Measurements from ENCODE around the gene CAMK2B.

GRCh38 chr7:44210107-44210506 is 115.3 kb downstream of the CAMK2B start:
- no peak for TF ChIP-seq EZH2phosphoT487 (IDR thresholded peaks at IDR 0.05; ENCODE audit: low read length)
- TF ChIP-seq CTCF (IDR thresholded peaks at IDR 0.05; ENCODE audit: low read length): no peak
- TF ChIP-seq EZH2 (optimal IDR thresholded peaks at IDR 0.05; ENCODE audit: low read depth, low read length): no peak

Data from MM.1S (cell line).